Measurements from ENCODE around the gene PTPRK.

Gene PTPRK

DNA sequence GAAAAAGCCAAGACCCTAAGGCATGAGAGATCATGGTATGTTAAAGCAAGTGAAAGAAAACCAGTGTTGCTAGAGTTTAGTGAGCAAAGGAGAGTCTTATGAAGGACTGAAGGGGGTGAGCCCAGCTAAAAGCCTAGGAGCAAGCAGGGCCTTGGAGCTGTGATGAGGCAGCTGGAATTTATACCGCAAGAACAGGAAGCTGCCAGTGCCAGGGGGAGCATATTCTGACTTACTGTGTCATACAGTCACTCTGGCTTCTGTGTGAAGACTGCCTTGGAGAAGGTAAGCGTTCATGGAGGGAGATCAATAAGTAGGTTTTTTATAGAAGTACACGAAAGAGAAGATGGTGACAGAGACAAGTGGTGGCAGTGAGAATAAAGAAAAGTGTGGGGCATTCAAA is 310.6 kb downstream of the PTPRK start:
- no peaks in the 10 kb centered on the region for H4K20me1 ChIP-seq (ENCODE audit: insufficient read depth, low read length)
- no peak overlapping the region for H3K4me3 ChIP-seq (ENCODE audit: low read depth, low read length, poor library complexity, severe bottlenecking)
- H3K27me3 ChIP-seq (ENCODE audit: insufficient read depth, low read length), result no peaks in the 10 kb centered on the region
- no peak overlapping the region for H2AFZ ChIP-seq (ENCODE audit: low read length)
- TF ChIP-seq EZH2 (IDR thresholded peaks at IDR 0.05; ENCODE audit: borderline replicate concordance, low read length), result no peak
- TF ChIP-seq, protein P1, sequence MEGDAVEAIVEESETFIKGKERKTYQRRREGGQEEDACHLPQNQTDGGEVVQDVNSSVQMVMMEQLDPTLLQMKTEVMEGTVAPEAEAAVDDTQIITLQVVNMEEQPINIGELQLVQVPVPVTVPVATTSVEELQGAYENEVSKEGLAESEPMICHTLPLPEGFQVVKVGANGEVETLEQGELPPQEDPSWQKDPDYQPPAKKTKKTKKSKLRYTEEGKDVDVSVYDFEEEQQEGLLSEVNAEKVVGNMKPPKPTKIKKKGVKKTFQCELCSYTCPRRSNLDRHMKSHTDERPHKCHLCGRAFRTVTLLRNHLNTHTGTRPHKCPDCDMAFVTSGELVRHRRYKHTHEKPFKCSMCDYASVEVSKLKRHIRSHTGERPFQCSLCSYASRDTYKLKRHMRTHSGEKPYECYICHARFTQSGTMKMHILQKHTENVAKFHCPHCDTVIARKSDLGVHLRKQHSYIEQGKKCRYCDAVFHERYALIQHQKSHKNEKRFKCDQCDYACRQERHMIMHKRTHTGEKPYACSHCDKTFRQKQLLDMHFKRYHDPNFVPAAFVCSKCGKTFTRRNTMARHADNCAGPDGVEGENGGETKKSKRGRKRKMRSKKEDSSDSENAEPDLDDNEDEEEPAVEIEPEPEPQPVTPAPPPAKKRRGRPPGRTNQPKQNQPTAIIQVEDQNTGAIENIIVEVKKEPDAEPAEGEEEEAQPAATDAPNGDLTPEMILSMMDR (IDR thresholded peaks at IDR 0.05; ENCODE audit: low read length), result no peak
- no peak overlapping the region for H3K9ac ChIP-seq (ENCODE audit: low read length)
- no peaks in the 10 kb centered on the region for H3K9me3 ChIP-seq (ENCODE audit: low read length)
- H3F3A ChIP-seq (ENCODE audit: insufficient read depth, low read length), result no peaks in the 10 kb centered on the region
- no peak overlapping the region for H3K4me2 ChIP-seq (ENCODE audit: low read length)
- no peaks in the 10 kb centered on the region for H3K79me2 ChIP-seq (ENCODE audit: insufficient read depth, low read length)
- H3K36me3 ChIP-seq (ENCODE audit: insufficient read depth, low read length), result no peaks in the 10 kb centered on the region
- no peaks in the 10 kb centered on the region for H3K4me1 ChIP-seq (ENCODE audit: insufficient read depth, low read length, severe bottlenecking)
- no peak overlapping the region for H3K27ac ChIP-seq (ENCODE audit: low read depth, low read length, poor library complexity, severe bottlenecking)
- no peaks in the 10 kb centered on the region for H3K9me2 ChIP-seq (ENCODE audit: low read depth, low read length)

DNA sequence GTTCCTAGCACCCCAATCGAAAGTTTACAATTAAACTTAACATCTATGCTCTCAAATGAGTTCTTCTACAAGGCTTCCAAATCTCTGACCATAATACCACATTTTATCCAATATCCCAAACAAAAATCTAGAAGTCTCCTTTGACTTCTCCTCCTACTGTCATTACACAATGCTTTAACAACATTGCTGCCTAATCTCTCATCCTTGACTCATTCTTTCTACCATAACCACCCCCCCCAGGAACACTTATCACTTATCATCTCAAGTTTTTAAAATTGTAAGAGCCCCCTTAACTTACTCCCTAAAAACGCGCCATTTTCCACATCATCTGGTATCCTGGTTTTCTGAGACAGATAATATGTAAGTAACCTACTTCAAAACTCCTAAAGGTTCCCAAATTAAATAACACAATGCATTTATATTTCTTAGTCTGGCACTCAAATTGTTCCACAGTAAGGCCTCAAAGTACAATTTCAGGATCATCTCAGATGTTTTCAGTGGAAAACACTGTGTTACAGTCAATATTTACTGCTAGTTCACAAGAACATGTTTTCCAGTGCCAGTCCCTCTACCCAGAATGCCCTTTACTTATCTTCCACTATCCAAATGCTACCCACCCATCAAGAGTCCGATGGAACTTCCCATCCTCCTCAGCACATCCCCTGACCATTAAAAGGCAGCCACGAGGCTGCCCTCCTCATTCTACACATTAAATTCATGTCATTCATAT is 311.4 kb downstream of the PTPRK start:
- Histone ChIP-seq H3K27ac (ENCODE audit: low read depth, low read length, poor library complexity, severe bottlenecking) (no peak overlapping the region), H3K36me3 (ENCODE audit: insufficient read depth, low read length) (no peaks in the 10 kb centered on the region), H3K79me2 (ENCODE audit: insufficient read depth, low read length) (no peaks in the 10 kb centered on the region), H4K20me1 (ENCODE audit: insufficient read depth, low read length) (no peaks in the 10 kb centered on the region), H3F3A (ENCODE audit: insufficient read depth, low read length) (no peaks in the 10 kb centered on the region), H3K27me3 (ENCODE audit: insufficient read depth, low read length) (no peaks in the 10 kb centered on the region), H3K4me3 (ENCODE audit: low read depth, low read length, poor library complexity, severe bottlenecking) (no peak overlapping the region), H3K4me2 (ENCODE audit: low read length) (no peak overlapping the region), H2AFZ (ENCODE audit: low read length) (no peak overlapping the region), H3K4me1 (ENCODE audit: insufficient read depth, low read length, severe bottlenecking) (no peaks in the 10 kb centered on the region), H3K9ac (ENCODE audit: low read length) (no peak overlapping the region), H3K9me2 (ENCODE audit: low read depth, low read length) (no peaks in the 10 kb centered on the region), H3K9me3 (ENCODE audit: low read length) (no peaks in the 10 kb centered on the region)
- no peak for TF ChIP-seq EZH2 (IDR thresholded peaks at IDR 0.05; ENCODE audit: borderline replicate concordance, low read length)
- TF ChIP-seq, protein P1 (IDR thresholded peaks at IDR 0.05; ENCODE audit: low read length), result no peak

DNA sequence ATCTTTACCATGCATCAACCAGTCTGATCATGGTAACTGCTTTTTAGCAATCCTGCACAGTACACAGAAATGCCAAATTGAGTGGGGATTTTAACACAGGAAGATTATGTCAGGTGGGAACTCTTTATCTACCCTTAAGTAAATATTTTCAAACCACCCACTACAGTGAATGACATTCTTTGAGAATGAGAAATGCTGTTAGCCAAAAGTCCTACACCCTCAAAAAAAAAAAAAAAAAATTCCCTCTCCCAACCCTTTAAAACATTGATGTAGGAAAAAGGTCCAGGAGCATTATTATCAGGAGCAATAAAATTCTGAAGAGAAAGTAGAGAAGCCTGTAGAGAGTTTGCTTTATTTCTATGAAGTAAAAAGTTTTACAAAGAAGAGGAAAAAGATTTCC is 312.3 kb downstream of the PTPRK start:
- no peaks in the 10 kb centered on the region for H3K27me3 ChIP-seq (ENCODE audit: insufficient read depth, low read length)
- no peaks in the 10 kb centered on the region for H3K9me3 ChIP-seq (ENCODE audit: low read length)
- H2AFZ ChIP-seq (ENCODE audit: low read length), result no peak overlapping the region
- H4K20me1 ChIP-seq (ENCODE audit: insufficient read depth, low read length), result no peaks in the 10 kb centered on the region
- no peak overlapping the region for H3K4me2 ChIP-seq (ENCODE audit: low read length)
- H3K79me2 ChIP-seq (ENCODE audit: insufficient read depth, low read length), result no peaks in the 10 kb centered on the region
- H3K36me3 ChIP-seq (ENCODE audit: insufficient read depth, low read length), result no peaks in the 10 kb centered on the region
- no peaks in the 10 kb centered on the region for H3F3A ChIP-seq (ENCODE audit: insufficient read depth, low read length)
- H3K4me1 ChIP-seq (ENCODE audit: insufficient read depth, low read length, severe bottlenecking), result no peaks in the 10 kb centered on the region
- no peaks in the 10 kb centered on the region for H3K9me2 ChIP-seq (ENCODE audit: low read depth, low read length)
- TF ChIP-seq EZH2 (IDR thresholded peaks at IDR 0.05; ENCODE audit: borderline replicate concordance, low read length), result no peak
- TF ChIP-seq, protein P1 (IDR thresholded peaks at IDR 0.05; ENCODE audit: low read length), result no peak
- no peak overlapping the region for H3K27ac ChIP-seq (ENCODE audit: low read depth, low read length, poor library complexity, severe bottlenecking)
- no peak overlapping the region for H3K4me3 ChIP-seq (ENCODE audit: low read depth, low read length, poor library complexity, severe bottlenecking)
- H3K9ac ChIP-seq (ENCODE audit: low read length), result no peak overlapping the region
